Measurements from ENCODE around the gene MYDGF.
A peak's percentile ranks its signal among the peaks of the same experiment; 100 is the strongest.

The MYDGF gene

GRCh38 chr19:4673216-4673615 is 3.1 kb upstream of the MYDGF start:
- Histone ChIP-seq H3K27ac (ENCODE audit: low read depth, low read length) (no peak overlapping the region), H3K9me3 (ENCODE audit: insufficient read depth, low read depth, low read length) (no peaks in the 10 kb centered on the region), H3K36me3 (ENCODE audit: insufficient read depth, low read length) (peaks cover 8% of the 10 kb centered on the region), H3K27me3 (ENCODE audit: insufficient read depth, low read length) (no peaks in the 10 kb centered on the region), H3K9ac (ENCODE audit: low read depth, low read length) (no peak overlapping the region), H3K4me3 (ENCODE audit: low read length) (no peak overlapping the region), H3K4me1 (ENCODE audit: insufficient read depth, low read length) (no peaks in the 10 kb centered on the region; the same call in 1 of the 2 replicates)
- WGBS = 93% methylated on average over 3 of the region's 4 CpGs

GRCh38 chr19:4671185-4671851 is 1.2 kb upstream of the MYDGF start:
- Histone ChIP-seq H3K9ac (ENCODE audit: low read depth, low read length) (no peak overlapping the region), H3K4me1 (ENCODE audit: insufficient read depth, low read length) (no peaks in the 10 kb centered on the region), H3K9me3 (ENCODE audit: insufficient read depth, low read depth, low read length) (no peaks in the 10 kb centered on the region), H3K27me3 (ENCODE audit: insufficient read depth, low read length) (no peaks in the 10 kb centered on the region), H3K36me3 (ENCODE audit: insufficient read depth, low read length) (peaks cover 19% of the 10 kb centered on the region), H3K27ac (ENCODE audit: low read depth, low read length) (peak overlapping the region; percentile 36; the same call in 1 of the 2 replicates), H3K4me3 (ENCODE audit: low read length) (no peak overlapping the region)
- 85% methylated on average over 8 of the region's 10 CpGs for WGBS

- H3K27ac ChIP-seq (ENCODE audit: low read depth, low read length) = no peak overlapping the region
- no peaks in the 10 kb centered on the region for H3K4me1 ChIP-seq (ENCODE audit: insufficient read depth, low read length)
- WGBS = 95% methylated on average over 12 of the region's 12 CpGs
- H3K9me3 ChIP-seq (ENCODE audit: insufficient read depth, low read depth, low read length) = no peaks in the 10 kb centered on the region
- H3K27me3 ChIP-seq (ENCODE audit: insufficient read depth, low read length) = no peaks in the 10 kb centered on the region
- peaks cover 41% of the 10 kb centered on the region for H3K36me3 ChIP-seq (ENCODE audit: insufficient read depth, low read length)
- no peak overlapping the region for H3K9ac ChIP-seq (ENCODE audit: low read depth, low read length)
- H3K4me3 ChIP-seq (ENCODE audit: low read length) = no peak overlapping the region
Observed at GRCh38 chr19:4664642-4665041, 5.5 kb downstream of the MYDGF start.

- Histone ChIP-seq H3K9ac (ENCODE audit: low read depth, low read length) (no peak overlapping the region), H3K9me3 (ENCODE audit: insufficient read depth, low read depth, low read length) (no peaks in the 10 kb centered on the region), H3K4me3 (ENCODE audit: low read length) (no peak overlapping the region), H3K27ac (ENCODE audit: low read depth, low read length) (no peak overlapping the region), H3K4me1 (ENCODE audit: insufficient read depth, low read length) (no peaks in the 10 kb centered on the region), H3K27me3 (ENCODE audit: insufficient read depth, low read length) (no peaks in the 10 kb centered on the region), H3K36me3 (ENCODE audit: insufficient read depth, low read length) (peaks cover 49% of the 10 kb centered on the region)
- WGBS = 87% methylated on average over 6 of the region's 6 CpGs
Observed at GRCh38 chr19:4662812-4663211, 7.3 kb downstream of the MYDGF start.

GRCh38 chr19:4662020-4662695 is 8.0 kb downstream of the MYDGF start:
- H3K27ac ChIP-seq (ENCODE audit: low read depth, low read length) = no peak overlapping the region
- peaks cover 50% of the 10 kb centered on the region for H3K36me3 ChIP-seq (ENCODE audit: insufficient read depth, low read length)
- no peaks in the 10 kb centered on the region for H3K9me3 ChIP-seq (ENCODE audit: insufficient read depth, low read depth, low read length)
- H3K4me3 ChIP-seq (ENCODE audit: low read length) = no peak overlapping the region
- WGBS = 92% methylated on average over 20 of the region's 20 CpGs
- no peaks in the 10 kb centered on the region for H3K27me3 ChIP-seq (ENCODE audit: insufficient read depth, low read length)
- no peaks in the 10 kb centered on the region for H3K4me1 ChIP-seq (ENCODE audit: insufficient read depth, low read length)
- no peak overlapping the region for H3K9ac ChIP-seq (ENCODE audit: low read depth, low read length)

GRCh38 chr19:4660993-4661392 is 9.1 kb downstream of the MYDGF start:
- H3K4me3 ChIP-seq (ENCODE audit: low read length) = no peak overlapping the region
- H3K9ac ChIP-seq (ENCODE audit: low read depth, low read length) = no peak overlapping the region
- no peaks in the 10 kb centered on the region for H3K9me3 ChIP-seq (ENCODE audit: insufficient read depth, low read depth, low read length)
- whole genome bisulfite sequencing = 95% methylated on average over 4 of the region's 4 CpGs
- H3K27me3 ChIP-seq (ENCODE audit: insufficient read depth, low read length) = no peaks in the 10 kb centered on the region
- no peak overlapping the region for H3K27ac ChIP-seq (ENCODE audit: low read depth, low read length)
- peaks cover 52% of the 10 kb centered on the region for H3K36me3 ChIP-seq (ENCODE audit: insufficient read depth, low read length)
- no peaks in the 10 kb centered on the region for H3K4me1 ChIP-seq (ENCODE audit: insufficient read depth, low read length)

- H3K9ac ChIP-seq (ENCODE audit: low read depth, low read length) = no peak overlapping the region; the same call in 1 of the 2 replicates
- 94% methylated on average over 15 of the region's 15 CpGs for WGBS
- peaks cover 52% of the 10 kb centered on the region for H3K36me3 ChIP-seq (ENCODE audit: insufficient read depth, low read length)
- no peak overlapping the region for H3K4me3 ChIP-seq (ENCODE audit: low read length)
- H3K27me3 ChIP-seq (ENCODE audit: insufficient read depth, low read length) = no peaks in the 10 kb centered on the region
- H3K4me1 ChIP-seq (ENCODE audit: insufficient read depth, low read length) = no peaks in the 10 kb centered on the region
- H3K27ac ChIP-seq (ENCODE audit: low read depth, low read length) = no peak overlapping the region
- no peaks in the 10 kb centered on the region for H3K9me3 ChIP-seq (ENCODE audit: insufficient read depth, low read depth, low read length)
Observed at GRCh38 chr19:4660181-4660791, 9.9 kb downstream of the MYDGF start.

GRCh38 chr19:4657835-4658234 is 12.3 kb downstream of the MYDGF start:
- H3K9me3 ChIP-seq (ENCODE audit: insufficient read depth, low read depth, low read length) = no peaks in the 10 kb centered on the region
- H3K4me3 ChIP-seq (ENCODE audit: low read length) = no peak overlapping the region
- no peak overlapping the region for H3K27ac ChIP-seq (ENCODE audit: low read depth, low read length)
- WGBS = 96% methylated on average over 8 of the region's 8 CpGs
- no peaks in the 10 kb centered on the region for H3K27me3 ChIP-seq (ENCODE audit: insufficient read depth, low read length)
- H3K36me3 ChIP-seq (ENCODE audit: insufficient read depth, low read length) = peaks cover 51% of the 10 kb centered on the region
- H3K4me1 ChIP-seq (ENCODE audit: insufficient read depth, low read length) = no peaks in the 10 kb centered on the region
- H3K9ac ChIP-seq (ENCODE audit: low read depth, low read length) = no peak overlapping the region

- WGBS = 88% methylated on average over 13 of the region's 14 CpGs
- no peak overlapping the region for H3K9ac ChIP-seq (ENCODE audit: low read depth, low read length)
- no peaks in the 10 kb centered on the region for H3K9me3 ChIP-seq (ENCODE audit: insufficient read depth, low read depth, low read length)
- no peak overlapping the region for H3K4me3 ChIP-seq (ENCODE audit: low read length)
- H3K27me3 ChIP-seq (ENCODE audit: insufficient read depth, low read length) = no peaks in the 10 kb centered on the region
- no peaks in the 10 kb centered on the region for H3K4me1 ChIP-seq (ENCODE audit: insufficient read depth, low read length)
- no peak overlapping the region for H3K27ac ChIP-seq (ENCODE audit: low read depth, low read length)
- H3K36me3 ChIP-seq (ENCODE audit: insufficient read depth, low read length) = peaks cover 51% of the 10 kb centered on the region
Observed at GRCh38 chr19:4657262-4657661, 12.9 kb downstream of the MYDGF start.

GRCh38 chr19:4656102-4656501 is 14.0 kb downstream of the MYDGF start:
- no peaks in the 10 kb centered on the region for H3K9me3 ChIP-seq (ENCODE audit: insufficient read depth, low read depth, low read length)

More at GRCh38 chr19:4656102-4656501, 14.0 kb downstream of the MYDGF start:
- Histone ChIP-seq H3K4me1 (ENCODE audit: insufficient read depth, low read length) (no peaks in the 10 kb centered on the region), H3K36me3 (ENCODE audit: insufficient read depth, low read length) (peaks cover 48% of the 10 kb centered on the region), H3K27ac (ENCODE audit: low read depth, low read length) (no peak overlapping the region), H3K27me3 (ENCODE audit: insufficient read depth, low read length) (no peaks in the 10 kb centered on the region), H3K9ac (ENCODE audit: low read depth, low read length) (no peak overlapping the region), H3K4me3 (ENCODE audit: low read length) (no peak overlapping the region)
- WGBS = 93% methylated on average over 8 of the region's 8 CpGs

Measured in HUES64 (cell line).